ENCODE data around the gene SV2C.
"Not testable (repeated sequence)": the region's sequence is repeated elsewhere in the genome, so short reads cannot be mapped to it uniquely, and the experiment has no call there.

SV2C gene

GRCh38 chr5:76310208-76310607 lies 227.0 kb downstream of the SV2C start:
- no peak for DNase-seq

- DNase-seq = no peak
Observed at GRCh38 chr5:76312783-76313182, 229.6 kb downstream of the SV2C start.

- no peak for DNase-seq
Observed at GRCh38 chr5:76314643-76315042, 231.5 kb downstream of the SV2C start.

- no peak for DNase-seq
Observed at GRCh38 chr5:76319673-76320072, 236.5 kb downstream of the SV2C start.

- DNase-seq = not testable (repeated sequence)
Observed at GRCh38 chr5:76323494-76323893, 240.3 kb downstream of the SV2C start.

- no peak for DNase-seq
Observed at GRCh38 chr5:76325326-76325725, 242.1 kb downstream of the SV2C start.

- DNase-seq = no peak
Observed at GRCh38 chr5:76325876-76326491, 242.8 kb downstream of the SV2C start.

- DNase-seq = no peak
Observed at GRCh38 chr5:76326577-76327302, 243.6 kb downstream of the SV2C start.

- no peak for DNase-seq
Observed at GRCh38 chr5:76329346-76329745, 246.2 kb downstream of the SV2C start.

- no peak for DNase-seq
Observed at GRCh38 chr5:76331126-76331525, 247.9 kb downstream of the SV2C start.

GRCh38 chr5:76332102-76332501 lies 248.9 kb downstream of the SV2C start:
- DNase-seq = no peak

- DNase-seq = no peak
Observed at GRCh38 chr5:76332611-76333205, 249.5 kb downstream of the SV2C start.

GRCh38 chr5:76333571-76333970 lies 250.4 kb downstream of the SV2C start:
- DNase-seq = no peak

- no peak for DNase-seq
Observed at GRCh38 chr5:76334574-76334973, 251.4 kb downstream of the SV2C start.

- DNase-seq = not testable (repeated sequence)
Observed at GRCh38 chr5:76335451-76335850, 252.3 kb downstream of the SV2C start.

- DNase-seq = not testable (repeated sequence)
Observed at GRCh38 chr5:76336253-76336809, 253.1 kb downstream of the SV2C start.

- peak; percentile 21 for DNase-seq
Observed at GRCh38 chr5:76337953-76338451, 254.8 kb downstream of the SV2C start.

GRCh38 chr5:76339919-76340318 lies 256.7 kb downstream of the SV2C start:
- no peak for DNase-seq

GRCh38 chr5:76341651-76342334 lies 258.6 kb downstream of the SV2C start:
- DNase-seq = peak; percentile 73

- DNase-seq = no peak
Observed at GRCh38 chr5:76342474-76342873, 259.3 kb downstream of the SV2C start.

- DNase-seq = no peak
Observed at GRCh38 chr5:76345582-76345981, 262.4 kb downstream of the SV2C start.

GRCh38 chr5:76351176-76351575 lies 268.0 kb downstream of the SV2C start:
- no peak for DNase-seq

- DNase-seq = no peak
Observed at GRCh38 chr5:76351577-76351976, 268.4 kb downstream of the SV2C start.
